GM21367 (cell line): ENCODE measurements around the gene TUBB4A.
"Not testable (repeated sequence)": the region's sequence is repeated elsewhere in the genome, so short reads cannot be mapped to it uniquely, and the experiment has no call there.

Source experiments
- ATAC-seq: cut with Tn5 transposase; IDR thresholded peaks from one replicate; pipeline ENCODE4 v1.9.1; 2021; ENCODE audit not compliant: unreplicated experiment

The TUBB4A gene

GRCh38 chr19:6524311-6524710, 22.2 kb upstream of the TUBB4A start:
- ATAC-seq = no peak

GRCh38 chr19:6522712-6523111, 20.6 kb upstream of the TUBB4A start:
- no peak for ATAC-seq

- ATAC-seq = peak; percentile 43
These were observed 19.9 kb upstream of the TUBB4A start for GRCh38 chr19:6521718-6522646.

GRCh38 chr19:6519289-6519688, 17.2 kb upstream of the TUBB4A start:
- no peak for ATAC-seq

- ATAC-seq = no peak
These were observed 16.2 kb upstream of the TUBB4A start for GRCh38 chr19:6518145-6518911.

GRCh38 chr19:6516659-6517291, 14.7 kb upstream of the TUBB4A start:
- no peak for ATAC-seq

GRCh38 chr19:6516018-6516658, 14.0 kb upstream of the TUBB4A start:
- ATAC-seq = no peak

- ATAC-seq = no peak
These were observed 12.9 kb upstream of the TUBB4A start for GRCh38 chr19:6514926-6515544.

- ATAC-seq = no peak
These were observed 12.0 kb upstream of the TUBB4A start for GRCh38 chr19:6514089-6514488.

- no peak for ATAC-seq
These were observed 8.5 kb upstream of the TUBB4A start for GRCh38 chr19:6510618-6511017.

- ATAC-seq = no peak
These were observed 7.2 kb upstream of the TUBB4A start for GRCh38 chr19:6509118-6509971.

- not testable (repeated sequence) for ATAC-seq
These were observed 6.1 kb upstream of the TUBB4A start for GRCh38 chr19:6508028-6508771.

GRCh38 chr19:6503407-6504201, 1.5 kb upstream of the TUBB4A start:
- no peak for ATAC-seq

GRCh38 chr19:6500837-6501739, 1.0 kb downstream of the TUBB4A start:
- ATAC-seq = no peak

GRCh38 chr19:6499052-6499790, 2.9 kb downstream of the TUBB4A start:
- ATAC-seq = no peak

- ATAC-seq = no peak
These were observed 3.6 kb downstream of the TUBB4A start for GRCh38 chr19:6498294-6499036.
